Astrocyte (in vitro differentiated cells and primary cell): ENCODE results near the gene CDH13.

ENCODE experiments used
- CTCF ChIP-seq: IDR thresholded peaks from 2 replicates; pipeline ENCODE4 v1.5.1; 2011; ENCODE audit warnings: low read depth, mild to moderate bottlenecking, inconsistent platforms, low read length, moderate library complexity; ENCODE audit not compliant: insufficient read depth
- EZH2 ChIP-seq: IDR thresholded peaks from 2 replicates; pipeline ENCODE4 v1.6.1; 2012; ENCODE audit warnings: mild to moderate bottlenecking, low read length, inconsistent platforms; ENCODE audit not compliant: insufficient read depth

GRCh38 chr16:83196796-83197195 lies 570.0 kb downstream of the CDH13 start:
- TF ChIP-seq CTCF (no peak), EZH2 (no peak)
